Spleen (tissue), 11 donors: ENCODE measurements around the gene SMPD1. TPM values are rescaled to one million over a fixed set of nuclear protein-coding genes. Genes with fewer than 3 reads are reported as not detected.
A peak's percentile ranks its signal among the peaks of the same experiment; 100 is the strongest.

Source experiments
- DNase-seq: peaks from one replicate; pipeline ENCODE4 v3.0.0-alpha.2; 2020
- H3K27ac ChIP-seq, 8 donors: fragments of 200-600 bp; sonication (generic) in 7 of 8; 1 replicate in 4 of 8; 2 replicates in 4 of 8; pipeline versions ENCODE4 v1.5.0 to v1.8.0; 2016 to 2021; ENCODE audit warnings: inconsistent platforms in 4 of 8, mild to moderate bottlenecking in 4 of 8, moderate library complexity in 1 of 8
- H3K27me3 ChIP-seq, 7 donors: fragments of 200-600 bp; sonication (generic) in 6 of 7; replicated peaks in 1 of 7; 1 replicate in 4 of 7; 2 replicates in 3 of 7; pipeline versions ENCODE4 v1.5.0 to v1.8.0; 2016 to 2021; ENCODE audit warnings: inconsistent platforms in 3 of 7, mild to moderate bottlenecking in 1 of 7
- H3K36me3 ChIP-seq, 6 donors: fragments of 200-600 bp; sonication (generic) in 5 of 6; 1 replicate in 4 of 6; 2 replicates in 2 of 6; pipeline versions ENCODE4 v1.5.0 to v1.8.0; 2016 to 2021; ENCODE audit warnings: inconsistent platforms in 2 of 6
- H3K4me1 ChIP-seq, 6 donors: fragments of 200-600 bp; sonication (generic) in 5 of 6; 1 replicate in 3 of 6; 2 replicates in 3 of 6; pipeline versions ENCODE4 v1.5.0 to v1.8.0; 2016 to 2021; ENCODE audit warnings: inconsistent platforms in 3 of 6
- H3K4me3 ChIP-seq, 8 donors: fragments of 200-600 bp; sonication (generic) in 7 of 8; 1 replicate in 4 of 8; 2 replicates in 4 of 8; pipeline versions ENCODE4 v1.5.0 to v1.8.0; 2016 to 2021; ENCODE audit warnings: inconsistent platforms in 4 of 8, mild to moderate bottlenecking in 4 of 8, moderate library complexity in 2 of 8
- H3K9me3 ChIP-seq, 8 donors: fragments of 200-600 bp; sonication (generic) in 7 of 8; 1 replicate in 4 of 8; 2 replicates in 4 of 8; pipeline versions ENCODE4 v1.5.0 to v1.8.0; 2016 to 2021; ENCODE audit warnings: inconsistent platforms in 4 of 8
- CTCF ChIP-seq, 11 experiments: fragments of 200-600 bp in 7 of 11; fragments of 450-650 bp in 4 of 11; sonication (generic) in 4 of 11; IDR thresholded peaks in 8 of 11; conservative IDR thresholded peaks in 3 of 11; 1 replicate in 7 of 11; 2 replicates in 4 of 11; pipeline versions ENCODE4 v1.4.0 to v1.8.0; 2016 to 2021; ENCODE audit warnings: antibody characterized with exemption in 11 of 11, inconsistent platforms in 4 of 11, mild to moderate bottlenecking in 1 of 11
- POLR2A ChIP-seq, 3 donors: fragments of 450-650 bp; IDR thresholded peaks; one replicate each; pipeline ENCODE4 v1.5.1; 2017; ENCODE audit warnings: antibody characterized with exemption in 3 of 3, mild to moderate bottlenecking in 1 of 3
- POLR2AphosphoS5 ChIP-seq, 3 donors: sonication (generic); formaldehyde crosslinking; IDR thresholded peaks; one replicate each; pipeline ENCODE4 v1.5.1; 2017; ENCODE audit warnings: antibody characterized with exemption in 3 of 3
- WGBS, 5 donors: extraction: QIAGEN DNeasy Blood & Tissue Kit in 3 of 5; methylation state at CpG; one replicate each; pipeline versions ENCODE4 v1.1.5 to v1.1.7; 2013 to 2018; 5-methylcytosine and 5-hydroxymethylcytosine counted together
- intact Hi-C: fragments of 100-400 bp; cut with DNase I; formaldehyde crosslinking; loops from one replicate; pipeline ENCODE4 v1.15.0; 2023; ENCODE audit warnings: low total_unique reads
- polyA plus RNA-seq, 3 donors: library from polyadenylated mRNA; stranded (reverse); fragments of 200-250 nt; gene quantifications; one replicate each; pipeline ENCODE4 v1.2.1, GENCODE V29; 2013
- total RNA-seq, 7 donors: library from RNA; depleted of rRNA in 3 of 7; stranded (reverse); fragments of >200 nt in 3 of 7; fragmentation: NEBNext Ultra II Directional in 4 of 7; extraction: Animal tissue kit (Norgen Biotek cat#: 25700) in 4 of 7; gene quantifications; one replicate each; pipeline versions ENCODE4 v1.1.0 to v1.2.1, GENCODE V29; 2016 to 2021
- donor health status: healthy with polysubstance abuse.
- donor health status: DM: no; HTN: no; CAD: no; lungs with moderate emphysema.
- donor health status: DM: no; HTN: no; CAD: no.
- donor health status: Bipolar disorder and iron deficiency.
- donor health status: healthy.
- donor health status: DM: no; HTN: no; CAD: no.
- donor health status: DM: yes; HTN: yes; CAD: no.

SMPD1 gene
- total and polyA plus RNA-seq, 10 donors, result 21.9 to 33.8 (median 27.2) TPM

GRCh38 chr11:6397156-6397555, 6.9 kb downstream of the SMPD1 start:
- 20 to 80% (median 71%) methylated on average over 1 of the region's 1 CpG for WGBS, 5 donors
- no peaks in the 10 kb centered on the region for H3K27me3 ChIP-seq
- peaks cover 0 to 65% (median 21%) of the 10 kb centered on the region in 6 donors for H3K36me3 ChIP-seq
- H3K27ac ChIP-seq, result no peak overlapping the region
- no peak for TF ChIP-seq POLR2AphosphoS5 (IDR thresholded peaks at IDR 0.05)
- no peak for TF ChIP-seq CTCF (IDR thresholded peaks at IDR 0.05 in 8 of 11, conservative IDR thresholded peaks at IDR 0.05 in 3 of 11)
- no peak for TF ChIP-seq POLR2A (IDR thresholded peaks at IDR 0.05)
- no peak for DNase-seq
- H3K4me1 ChIP-seq, result peaks cover 4 to 30% (median 9%) of the 10 kb centered on the region in 6 donors
- intact Hi-C loops, result no loop called here
- H3K9me3 ChIP-seq, result no peaks in the 10 kb centered on the region
- H3K4me3 ChIP-seq, result no peak overlapping the region

- Histone ChIP-seq H3K36me3 (peaks cover 0 to 65% (median 21%) of the 10 kb centered on the region in 6 donors), H3K27ac (no peak overlapping the region), H3K4me1 (peaks cover 5 to 33% (median 13%) of the 10 kb centered on the region in 6 donors), H3K27me3 (no peaks in the 10 kb centered on the region), H3K4me3 (no peak overlapping the region), H3K9me3 (no peaks in the 10 kb centered on the region)
- WGBS, 5 donors, result 70 to 85% (median 74%) methylated on average over 3 of the region's 3 CpGs
- TF ChIP-seq POLR2AphosphoS5 (IDR thresholded peaks at IDR 0.05), result no peak
- no peak for TF ChIP-seq POLR2A (IDR thresholded peaks at IDR 0.05)
- TF ChIP-seq CTCF (IDR thresholded peaks at IDR 0.05 in 8 of 11, conservative IDR thresholded peaks at IDR 0.05 in 3 of 11), result no peak
- no peak for DNase-seq
- intact Hi-C loops, result no loop called here
Measured at GRCh38 chr11:6397636-6398035, 7.4 kb downstream of the SMPD1 start.

GRCh38 chr11:6400431-6401345, 10.4 kb downstream of the SMPD1 start:
- no peak for TF ChIP-seq POLR2AphosphoS5 (IDR thresholded peaks at IDR 0.05)
- no peak for TF ChIP-seq CTCF (IDR thresholded peaks at IDR 0.05 in 8 of 11, conservative IDR thresholded peaks at IDR 0.05 in 3 of 11)
- no peak for TF ChIP-seq POLR2A (IDR thresholded peaks at IDR 0.05)
- peaks cover 15 to 53% (median 41%) of the 10 kb centered on the region in 6 donors for H3K4me1 ChIP-seq
- peak overlapping the region in 1 of 8 donors; percentile 87 for H3K27ac ChIP-seq
- 93 to 98% (median 94%) methylated on average over 15 of the region's 15 CpGs for WGBS, 5 donors
- H3K27me3 ChIP-seq, result no peaks in the 10 kb centered on the region
- H3K36me3 ChIP-seq, result peaks cover 0 to 43% (median 4%) of the 10 kb centered on the region in 6 donors
- intact Hi-C loops, result no loop called here
- no peak for DNase-seq
- no peak overlapping the region for H3K4me3 ChIP-seq
- H3K9me3 ChIP-seq, result no peaks in the 10 kb centered on the region

GRCh38 chr11:6401464-6401863, 11.2 kb downstream of the SMPD1 start:
- DNase-seq, result no peak
- H3K36me3 ChIP-seq, result peaks cover 0 to 40% (median 4%) of the 10 kb centered on the region in 6 donors
- H3K4me1 ChIP-seq, result peaks cover 15 to 58% (median 41%) of the 10 kb centered on the region in 6 donors
- no peak for TF ChIP-seq POLR2AphosphoS5 (IDR thresholded peaks at IDR 0.05)
- TF ChIP-seq CTCF (IDR thresholded peaks at IDR 0.05 in 8 of 11, conservative IDR thresholded peaks at IDR 0.05 in 3 of 11), result no peak
- TF ChIP-seq POLR2A (IDR thresholded peaks at IDR 0.05), result no peak
- peak overlapping the region in 1 of 8 donors; percentile 59 for H3K4me3 ChIP-seq
- no peaks in the 10 kb centered on the region for H3K9me3 ChIP-seq
- H3K27ac ChIP-seq, result peak overlapping the region in 4 of 8 donors; percentile 72 to 87 (median 77)
- no peaks in the 10 kb centered on the region for H3K27me3 ChIP-seq
- WGBS, 5 donors, result 90 to 95% (median 92%) methylated on average over 6 to 7 of the region's 7 CpGs
- intact Hi-C loops, result no loop called here
